ENCODE measurements around the gene TGM3. TPM values are rescaled to one million over a fixed set of nuclear protein-coding genes. Genes with fewer than 3 reads are reported as not detected.

TGM3 gene
- polyA plus RNA-seq, 3 donors = 0.46 to 2.7 TPM; not detected in 1

DNA sequence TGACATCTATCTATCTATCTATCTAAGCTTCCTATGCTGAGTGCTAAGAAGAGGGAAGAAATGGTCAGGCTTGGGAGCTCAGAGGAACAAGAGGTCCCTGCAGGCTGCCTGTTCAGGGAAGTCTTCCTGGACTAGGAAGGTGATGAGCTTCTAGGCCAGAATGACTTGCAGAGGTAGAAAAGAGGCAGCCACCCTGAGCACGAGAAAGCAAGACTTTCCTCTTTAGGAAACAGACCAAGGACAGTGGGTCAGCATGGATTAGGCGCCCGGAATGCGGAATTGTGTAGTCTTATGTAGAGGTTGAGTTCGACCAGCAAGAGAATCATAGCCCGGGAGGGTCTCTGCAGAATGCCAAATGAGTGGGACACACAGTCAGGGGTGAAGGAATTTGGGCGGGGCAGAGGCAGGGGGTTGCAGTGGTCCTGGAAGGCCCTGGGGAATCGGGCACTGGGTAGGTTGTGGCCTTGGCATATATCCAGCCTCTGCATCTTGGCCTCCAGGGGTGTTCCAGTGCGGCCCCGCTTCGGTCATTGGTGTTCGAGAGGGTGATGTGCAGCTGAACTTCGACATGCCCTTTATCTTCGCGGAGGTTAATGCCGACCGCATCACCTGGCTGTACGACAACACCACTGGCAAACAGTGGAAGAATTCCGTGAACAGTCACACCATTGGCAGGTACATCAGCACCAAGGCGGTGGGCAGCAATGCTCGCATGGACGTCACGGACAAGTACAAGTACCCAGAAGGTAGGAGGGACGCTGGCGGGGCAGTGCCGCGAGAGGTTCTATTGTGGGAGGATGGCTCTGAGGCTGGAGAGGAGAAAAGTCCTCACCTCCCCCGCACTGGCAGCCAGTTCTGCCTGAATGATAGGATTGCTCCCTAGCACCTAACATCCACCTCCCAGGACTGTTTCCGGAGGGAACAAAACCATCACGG lies 32.1 kb downstream of the TGM3 start:
- no peak overlapping the region for H3K27ac ChIP-seq (ENCODE audit: low read depth, low read length)
- 86 to 93% (median 93%) methylated on average over 30 of the region's 30 CpGs for WGBS, 3 donors

DNA sequence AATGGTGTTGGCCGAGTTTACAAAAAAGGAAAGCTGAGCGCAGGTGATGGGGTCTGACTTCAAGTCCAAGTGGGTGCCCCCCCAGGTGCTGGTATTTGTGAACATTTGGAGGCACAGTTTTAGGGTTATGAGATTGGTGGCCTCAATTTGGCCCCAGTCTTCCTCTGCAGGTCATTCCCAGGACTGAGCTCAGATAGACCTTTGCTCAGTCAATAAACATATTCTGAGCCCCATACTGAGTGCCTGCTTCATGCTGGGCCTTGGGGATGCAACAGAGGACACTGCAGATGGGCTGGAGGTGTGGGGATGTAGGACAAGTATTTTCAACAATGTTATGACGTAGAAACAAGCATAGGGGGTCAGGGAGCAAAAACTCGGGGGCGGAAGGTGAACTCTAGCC lies 33.5 kb downstream of the TGM3 start:
- WGBS, 3 donors = 81 to 87% (median 86%) methylated on average over 5 of the region's 5 CpGs
- H3K27ac ChIP-seq (ENCODE audit: low read depth, low read length) = no peak overlapping the region

DNA sequence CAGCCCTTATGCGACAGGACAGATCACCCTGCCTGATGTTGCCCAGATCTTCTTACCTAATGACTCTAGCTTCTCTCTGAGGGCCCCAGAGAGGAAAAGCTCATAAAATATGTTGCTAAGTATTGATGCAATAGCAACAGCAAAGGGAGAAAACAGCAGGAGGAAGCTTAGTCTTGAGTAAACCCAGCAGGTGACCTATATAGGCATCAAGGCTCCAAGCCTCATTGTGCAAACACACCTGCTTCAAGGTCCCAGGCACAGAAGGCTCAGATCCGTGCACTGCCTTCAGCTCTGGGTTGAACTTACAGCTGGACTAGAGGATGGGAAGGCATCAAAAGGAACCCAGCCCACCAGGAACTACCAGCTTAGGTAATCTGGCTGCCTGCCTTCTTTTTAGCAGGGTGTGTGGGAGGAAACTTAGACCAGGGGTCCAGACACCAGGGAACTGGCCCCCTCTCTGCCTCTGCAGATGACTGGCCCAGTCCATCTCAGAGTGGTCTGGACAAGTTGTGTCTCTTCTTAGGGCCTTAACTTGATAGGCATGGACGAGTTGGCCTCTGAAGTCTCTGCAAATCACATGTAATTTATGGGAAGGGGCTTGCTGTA lies 34.4 kb downstream of the TGM3 start:
- H3K27ac ChIP-seq (ENCODE audit: low read depth, low read length) = no peak overlapping the region
- 60 to 70% (median 68%) methylated on average over 3 of the region's 3 CpGs for WGBS, 3 donors

DNA sequence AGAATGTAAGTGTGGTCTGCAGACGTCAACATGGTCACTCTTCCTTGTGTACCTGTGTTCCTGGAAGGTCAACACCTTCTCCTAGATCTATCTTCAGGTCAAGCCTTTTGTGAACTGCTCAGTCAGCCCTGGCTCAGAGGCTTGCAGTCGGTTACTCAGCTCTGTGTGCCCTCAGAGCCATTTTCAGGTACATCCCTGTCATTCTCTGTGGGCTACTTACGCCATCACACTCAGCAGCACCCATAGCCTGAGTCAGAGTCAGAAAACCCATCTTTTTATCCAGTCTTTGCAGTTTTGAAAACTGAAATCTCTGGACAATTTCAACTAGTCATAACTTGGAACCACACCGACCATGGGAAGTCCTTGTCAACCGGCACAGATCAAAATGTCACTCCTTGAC lies 35.3 kb downstream of the TGM3 start:
- H3K27ac ChIP-seq (ENCODE audit: low read depth, low read length) = no peak overlapping the region
- 84 to 93% (median 86%) methylated on average over 5 of the region's 5 CpGs for WGBS, 3 donors

DNA sequence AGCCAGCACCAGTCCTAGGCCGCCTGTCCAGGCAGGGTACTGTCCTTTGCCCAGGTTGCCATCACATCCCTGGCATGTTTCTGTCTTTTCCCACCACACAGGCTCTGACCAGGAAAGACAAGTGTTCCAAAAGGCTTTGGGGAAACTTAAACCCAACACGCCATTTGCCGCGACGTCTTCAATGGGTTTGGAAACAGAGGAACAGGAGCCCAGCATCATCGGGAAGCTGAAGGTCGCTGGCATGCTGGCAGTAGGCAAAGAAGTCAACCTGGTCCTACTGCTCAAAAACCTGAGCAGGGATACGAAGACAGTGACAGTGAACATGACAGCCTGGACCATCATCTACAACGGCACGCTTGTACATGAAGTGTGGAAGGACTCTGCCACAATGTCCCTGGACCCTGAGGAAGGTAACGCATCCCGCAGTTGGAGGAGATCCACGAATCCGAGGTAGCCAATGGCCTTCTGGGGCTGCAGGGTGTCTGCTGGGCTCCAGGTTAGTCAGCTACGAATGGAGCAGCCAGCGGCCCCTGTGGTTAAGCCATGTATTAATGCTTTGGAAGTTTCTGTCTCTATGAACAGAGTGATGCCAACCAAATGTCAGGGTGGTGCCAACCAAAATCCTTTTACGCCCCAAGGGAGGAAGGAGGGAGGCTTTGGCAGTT lies 36.2 kb downstream of the TGM3 start:
- WGBS, 3 donors = 91 to 94% (median 92%) methylated on average over 17 of the region's 17 CpGs
- H3K27ac ChIP-seq (ENCODE audit: low read depth, low read length) = no peak overlapping the region

DNA sequence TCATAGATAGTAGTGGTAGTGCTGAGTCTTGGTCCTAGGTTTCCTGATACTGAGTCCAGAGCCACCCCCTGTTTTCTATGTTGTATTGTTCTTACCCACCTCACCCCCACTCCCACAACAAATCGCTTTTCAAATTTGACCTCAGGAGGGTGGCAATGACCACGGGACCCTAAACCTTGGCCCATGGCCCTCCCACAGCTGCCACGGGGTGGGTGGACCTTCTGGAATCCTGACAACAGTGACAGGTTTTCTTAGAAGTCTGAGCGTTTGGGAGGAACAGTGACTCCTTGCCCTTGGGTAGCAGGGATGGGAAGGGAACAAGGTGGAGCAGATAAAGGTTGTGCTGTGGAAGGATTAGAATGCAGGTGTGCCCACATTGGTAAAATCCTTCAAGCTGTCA lies 36.9 kb downstream of the TGM3 start:
- WGBS, 3 donors = 60 to 65% (median 63%) methylated on average over 4 of the region's 4 CpGs
- H3K27ac ChIP-seq (ENCODE audit: low read depth, low read length) = no peak overlapping the region

DNA sequence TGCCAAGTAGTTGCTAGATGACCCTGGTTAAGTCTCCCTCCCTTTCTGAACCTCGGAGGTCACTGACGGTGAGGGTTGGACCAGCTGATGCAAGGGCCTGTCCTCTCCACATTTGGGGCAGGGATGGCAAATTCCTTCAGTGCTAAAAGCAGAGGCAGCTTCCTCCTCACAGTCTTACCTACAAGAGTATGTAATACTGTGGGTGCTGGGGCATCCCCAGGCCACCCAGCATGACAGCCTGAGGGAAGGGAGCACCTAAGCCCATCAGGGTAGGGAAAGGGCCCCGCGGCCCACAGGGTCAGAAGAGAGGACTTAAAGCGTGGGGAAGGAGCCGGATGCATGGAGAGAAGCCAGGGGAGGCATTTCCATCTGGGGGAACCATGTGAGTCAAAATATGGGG lies 38.0 kb downstream of the TGM3 start:
- 78 to 83% (median 79%) methylated on average over 6 of the region's 6 CpGs for WGBS, 3 donors
- no peak overlapping the region for H3K27ac ChIP-seq (ENCODE audit: low read depth, low read length)

DNA sequence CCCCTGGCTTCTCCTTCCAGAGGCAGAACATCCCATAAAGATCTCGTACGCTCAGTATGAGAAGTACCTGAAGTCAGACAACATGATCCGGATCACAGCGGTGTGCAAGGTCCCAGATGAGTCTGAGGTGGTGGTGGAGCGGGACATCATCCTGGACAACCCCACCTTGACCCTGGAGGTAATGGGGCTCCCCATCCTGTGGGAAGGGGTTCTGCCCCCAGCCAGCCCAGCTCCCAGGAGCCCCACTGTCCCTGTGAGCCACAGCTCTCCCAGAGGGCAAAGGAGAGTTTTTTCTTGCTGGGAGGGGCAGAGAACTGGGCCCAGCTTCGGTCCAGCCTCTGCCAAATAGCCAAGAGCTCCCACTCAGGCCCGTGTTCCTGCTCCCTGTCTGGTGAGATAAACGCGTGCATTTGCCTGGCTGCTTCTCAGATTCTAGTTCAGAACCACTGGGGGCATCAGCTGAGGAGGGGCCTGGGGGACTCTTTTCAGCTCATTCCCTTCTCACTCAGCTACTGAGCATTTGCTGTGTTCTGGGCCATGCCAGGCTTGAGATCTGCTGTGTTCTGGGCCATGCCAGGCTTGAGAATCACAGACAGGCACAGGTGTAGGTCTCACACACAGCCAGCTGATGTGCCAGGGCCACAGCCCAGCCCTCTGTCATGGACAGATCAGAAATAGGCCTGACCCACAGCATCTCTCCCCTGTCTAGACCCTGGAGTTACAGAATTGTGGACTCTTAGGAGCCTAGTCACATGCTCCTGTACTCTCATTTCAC lies 39.5 kb downstream of the TGM3 start:
- WGBS, 3 donors = 77 to 85% (median 81%) methylated on average over 9 of the region's 9 CpGs
- H3K27ac ChIP-seq (ENCODE audit: low read depth, low read length) = no peak overlapping the region

DNA sequence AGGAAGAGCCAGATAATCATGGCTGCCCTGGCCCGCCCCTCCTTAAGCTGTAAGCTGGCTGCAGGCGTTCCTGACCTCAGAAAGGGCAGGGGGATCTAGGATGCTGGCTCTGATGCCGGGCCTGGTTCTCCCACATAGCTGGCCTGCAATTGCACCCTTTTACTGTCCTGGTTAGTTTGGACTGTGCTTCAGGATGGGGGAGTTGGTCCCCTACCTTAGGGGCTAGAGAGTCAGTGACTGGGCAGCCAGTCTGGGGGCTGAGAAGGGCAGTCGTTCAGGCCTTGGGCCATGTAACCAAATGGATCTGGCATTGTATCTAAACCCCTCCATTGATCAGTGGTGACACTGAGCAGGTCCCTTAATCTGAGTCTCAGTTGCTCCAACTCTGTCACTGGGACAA lies 40.7 kb downstream of the TGM3 start:
- WGBS, 3 donors = 74 to 88% (median 77%) methylated on average over 4 of the region's 4 CpGs
- no peak overlapping the region for H3K27ac ChIP-seq (ENCODE audit: low read depth, low read length)

DNA sequence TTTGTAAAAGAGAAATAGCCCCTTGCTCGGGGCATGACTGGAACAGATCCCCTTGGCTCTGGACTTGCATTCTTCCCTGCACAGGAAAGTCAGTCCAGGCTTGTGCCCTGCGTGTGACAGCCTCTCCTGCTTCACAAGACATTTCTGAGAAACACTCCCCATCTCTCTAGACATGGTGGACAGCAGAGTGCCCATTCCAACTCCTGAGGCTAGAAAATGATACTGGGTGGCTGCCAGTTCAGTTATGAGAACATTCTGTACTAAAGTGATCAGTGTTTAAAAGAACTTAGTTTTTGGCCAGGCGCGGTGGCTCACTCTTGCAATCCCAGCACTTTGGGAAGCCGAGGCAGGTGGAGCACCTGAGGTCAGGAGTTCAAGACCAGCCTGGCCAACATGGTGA lies 41.3 kb downstream of the TGM3 start:
- H3K27ac ChIP-seq (ENCODE audit: low read depth, low read length) = no peak overlapping the region
- 87 to 89% (median 88%) methylated on average over 5 of the region's 5 CpGs for WGBS, 3 donors

DNA sequence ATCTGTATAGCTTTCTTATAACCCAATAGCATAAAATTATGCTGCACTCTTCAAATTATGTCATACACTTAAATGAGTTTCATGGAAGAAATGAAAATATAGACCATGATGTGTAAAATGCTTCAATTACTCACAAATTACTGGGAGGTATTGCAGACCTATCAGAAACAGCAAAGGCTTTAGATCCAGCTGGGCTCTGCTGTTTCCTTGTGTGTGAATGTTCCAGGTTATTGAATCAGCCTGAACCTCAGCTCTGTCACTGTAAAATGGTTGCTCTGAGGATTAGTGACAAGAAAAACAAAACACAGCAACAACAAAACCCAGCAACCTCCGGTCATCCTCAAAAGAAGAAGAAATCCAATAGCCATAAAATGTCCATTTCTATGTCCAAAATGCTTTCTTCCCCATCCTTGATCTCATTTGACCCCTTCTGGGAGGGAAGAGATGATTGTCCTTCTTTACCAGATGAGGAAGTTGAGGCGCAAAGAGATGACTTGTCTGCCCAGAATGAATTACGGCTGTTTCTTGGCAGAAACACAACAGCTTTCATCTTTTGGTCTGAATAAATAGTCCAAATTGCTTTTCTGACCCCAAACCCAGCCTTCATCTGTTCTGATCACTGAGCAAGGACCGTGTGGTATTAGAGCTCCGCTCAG lies 42.7 kb downstream of the TGM3 start:
- WGBS, 3 donors = 57 to 72% (median 59%) methylated on average over 5 of the region's 5 CpGs

DNA sequence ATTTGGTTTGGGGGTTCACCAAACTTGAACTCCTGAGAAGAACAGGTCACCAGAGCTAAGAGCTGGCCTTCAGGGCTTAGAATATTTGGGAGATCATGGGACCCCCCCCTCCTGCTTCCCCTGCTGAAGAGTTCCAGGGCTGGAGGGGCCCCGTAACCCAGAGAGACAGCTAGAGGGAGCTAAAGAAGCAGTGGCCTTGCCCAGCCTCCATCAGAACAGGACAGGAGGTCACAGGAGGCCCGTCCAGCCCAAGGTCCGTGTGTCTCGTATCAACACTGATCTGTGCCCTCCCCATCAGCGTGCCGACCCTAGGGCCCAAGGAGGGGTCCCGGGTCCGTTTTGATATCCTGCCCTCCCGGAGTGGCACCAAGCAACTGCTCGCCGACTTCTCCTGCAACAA lies 44.3 kb downstream of the TGM3 start:
- 80 to 93% (median 88%) methylated on average over 11 of the region's 11 CpGs for WGBS, 3 donors

More for the DNA sequence above, 42.7 kb downstream of the TGM3 start:
- H3K27ac ChIP-seq (ENCODE audit: low read depth, low read length) = no peak overlapping the region

DNA sequence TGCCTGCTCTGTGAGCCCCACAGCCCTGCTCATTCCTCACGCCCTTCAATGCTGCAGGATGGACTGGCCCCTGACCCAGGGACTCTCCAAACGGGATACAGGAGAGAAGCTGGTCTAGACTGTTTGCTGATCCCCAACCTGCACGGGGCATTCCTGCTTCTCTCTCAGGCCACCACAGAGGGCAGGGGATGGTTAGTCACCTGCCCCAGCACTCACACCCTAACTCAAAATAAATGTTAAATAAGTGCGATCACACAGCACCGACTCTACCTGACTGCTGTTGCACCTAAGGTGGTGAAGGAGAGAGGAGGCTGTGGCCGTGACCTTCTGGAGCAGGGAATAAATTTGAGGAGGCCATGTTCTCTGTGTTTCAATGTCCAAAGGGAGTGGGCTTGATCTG lies 45.0 kb downstream of the TGM3 start:
- WGBS, 3 donors = 87 to 91% (median 90%) methylated on average over 6 of the region's 6 CpGs
- no peak overlapping the region for H3K27ac ChIP-seq (ENCODE audit: low read depth, low read length)

More for the DNA sequence above, 44.3 kb downstream of the TGM3 start:
- no peak overlapping the region for H3K27ac ChIP-seq (ENCODE audit: low read depth, low read length)

DNA sequence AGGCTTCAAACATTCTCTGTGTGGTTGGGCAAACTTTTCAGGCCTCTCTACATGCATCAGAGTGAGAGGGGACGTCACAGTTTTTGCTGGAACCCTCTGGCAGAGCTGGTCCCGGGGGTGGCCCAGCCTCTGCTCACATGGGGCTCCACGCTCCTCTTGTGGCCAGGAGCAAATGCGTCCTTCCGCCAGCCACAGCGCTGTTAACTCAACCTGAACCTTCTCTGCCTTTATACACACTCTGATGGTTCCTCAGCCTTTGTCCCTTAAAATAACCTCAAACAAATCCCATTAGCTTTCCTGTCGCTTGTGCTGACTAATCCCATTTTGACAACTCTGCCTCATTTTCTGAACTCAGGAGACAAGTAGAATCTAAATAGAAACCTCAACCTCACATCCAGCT lies 45.5 kb downstream of the TGM3 start:
- WGBS, 3 donors = 74 to 84% (median 84%) methylated on average over 7 of the region's 7 CpGs
- H3K27ac ChIP-seq (ENCODE audit: low read depth, low read length) = no peak overlapping the region

DNA sequence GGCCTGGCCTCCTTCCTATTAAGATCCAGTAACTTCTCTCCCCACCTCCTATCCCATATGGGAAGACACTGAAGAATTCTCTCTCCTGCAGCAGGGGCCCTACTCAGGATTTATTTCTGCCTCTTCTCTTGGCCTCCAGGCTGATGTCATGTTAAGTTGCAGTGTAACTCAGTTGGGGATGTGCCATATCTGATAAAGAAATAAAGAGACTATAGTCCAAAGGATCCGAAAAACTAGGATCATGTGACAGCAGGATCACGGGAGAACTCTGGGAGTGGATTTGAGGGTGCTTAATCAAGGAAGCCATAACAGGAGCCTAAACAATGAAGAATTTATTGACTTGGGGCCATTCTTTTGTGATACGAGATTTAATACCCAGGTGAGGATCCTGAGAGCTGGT lies 46.4 kb downstream of the TGM3 start:
- no peak overlapping the region for H3K27ac ChIP-seq (ENCODE audit: low read depth, low read length)
- WGBS, 3 donors = 63 to 70% (median 67%) methylated on average over 3 of the region's 3 CpGs

DNA sequence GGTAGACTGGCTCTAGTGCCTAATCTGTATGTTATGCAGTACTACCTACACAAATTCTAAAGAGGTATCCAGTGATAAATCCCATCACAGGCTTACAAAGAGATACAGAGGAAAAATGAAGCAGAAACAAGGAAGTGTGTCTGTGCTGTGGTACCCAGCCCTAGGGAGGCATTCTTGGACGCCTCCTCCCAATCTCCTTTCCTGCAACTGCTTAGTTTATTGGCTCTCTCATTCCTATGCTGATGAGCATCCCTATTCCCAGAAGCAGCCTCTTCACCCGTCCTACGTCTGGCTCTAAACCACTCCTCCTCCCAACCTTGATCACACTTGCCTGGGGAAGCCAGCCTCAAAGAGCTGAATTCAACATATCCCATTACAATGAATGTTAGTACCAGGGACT lies 50.4 kb downstream of the TGM3 start:
- H3K27ac ChIP-seq (ENCODE audit: low read depth, low read length) = no peak overlapping the region
- WGBS, 3 donors = 57 to 73% (median 71%) methylated on average over 3 of the region's 3 CpGs

DNA sequence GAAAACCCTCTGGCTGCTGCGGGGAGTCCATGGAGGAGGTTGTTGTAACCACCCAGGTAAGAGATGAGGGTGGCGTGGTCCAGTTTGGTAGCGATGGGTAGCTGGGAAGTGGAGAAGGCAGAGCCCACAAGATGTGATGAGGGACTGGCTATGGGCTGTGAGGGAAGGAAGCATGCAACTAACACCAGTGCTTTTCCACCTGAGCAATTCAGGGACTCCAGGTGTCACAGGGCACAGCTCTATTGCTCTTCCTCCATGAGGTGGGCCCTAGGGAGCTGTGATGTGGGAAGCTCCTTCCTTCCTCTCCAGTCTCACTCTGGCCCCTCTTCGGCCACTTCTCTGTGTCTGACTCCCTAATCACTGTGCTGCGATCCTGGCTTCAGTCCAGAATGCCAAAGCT lies 52.5 kb downstream of the TGM3 start:
- no peak overlapping the region for H3K27ac ChIP-seq (ENCODE audit: low read depth, low read length)
- WGBS, 3 donors = 78 to 88% (median 80%) methylated on average over 5 of the region's 5 CpGs

DNA sequence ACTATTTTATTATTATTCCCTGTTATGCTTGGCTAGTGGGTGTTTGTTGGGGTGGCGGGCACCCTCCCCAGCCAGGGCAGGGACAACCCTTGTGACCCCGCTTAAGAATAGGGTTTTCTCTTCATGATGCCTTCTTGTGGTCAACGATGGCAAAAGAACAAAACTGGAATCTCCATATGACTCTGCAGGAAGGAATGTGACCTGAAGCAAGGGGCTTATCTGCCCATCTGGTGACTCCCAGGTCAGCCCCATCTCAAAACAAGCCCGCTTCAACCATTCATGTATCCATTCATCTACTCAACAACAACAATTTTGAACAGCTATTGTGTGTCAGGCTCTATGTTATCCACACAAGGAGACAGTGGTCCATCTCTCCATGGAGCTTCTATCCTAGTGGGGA lies 54.0 kb downstream of the TGM3 start:
- no peak overlapping the region for H3K27ac ChIP-seq (ENCODE audit: low read depth, low read length)
- 62 to 72% (median 69%) methylated on average over 4 of the region's 4 CpGs for WGBS, 3 donors

All from adipose tissue (tissue), 3 donors.